Head of caudate nucleus (tissue), 42 donors: Measurements from ENCODE around the gene CD40.

Experiments
- DNase-seq, 42 donors: peaks; one replicate each; pipeline versions ENCODE4 v3.0.0 to v3.0.0-alpha.2; 2020 to 2021; ENCODE audit warnings: mixed read lengths in 7 of 42
- intact Hi-C: fragments of 100-400 bp; cut with DNase I; formaldehyde crosslinking; loops from one replicate; pipeline ENCODE4 v1.15.0; 2022

Gene CD40

DNA sequence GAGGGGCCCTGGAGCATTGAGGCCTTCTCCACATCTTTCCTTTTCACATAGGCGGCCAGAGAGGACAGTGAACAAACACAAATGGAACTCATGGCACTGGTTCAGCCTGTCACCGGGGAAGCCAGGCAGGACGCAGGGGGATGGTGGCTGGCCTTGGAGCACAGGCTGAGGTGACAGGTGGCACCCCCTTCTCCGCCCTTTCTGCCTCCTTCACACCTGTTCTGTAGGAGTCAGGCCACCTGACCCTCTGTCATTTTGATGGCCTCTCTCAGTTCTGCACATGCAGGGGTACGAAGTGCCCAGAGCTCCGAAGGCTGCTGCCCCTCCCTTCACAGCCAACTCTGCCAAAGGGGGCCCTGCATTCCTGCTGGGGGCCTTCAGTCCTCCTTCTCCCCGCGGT lies 60.8 kb downstream of the CD40 start:
- intact Hi-C loops: no loop called here

More for the DNA sequence above, 60.8 kb downstream of the CD40 start:
- DNase-seq: no peak
